Fibroblast of skin of back (primary cell): ENCODE data around the gene FMNL3.
A peak's percentile ranks its signal among the peaks of the same experiment; 100 is the strongest.

Source experiments
- DNase-seq: peaks from one replicate; pipeline ENCODE4 v3.0.0-alpha.2; 2013

The FMNL3 gene

DNA sequence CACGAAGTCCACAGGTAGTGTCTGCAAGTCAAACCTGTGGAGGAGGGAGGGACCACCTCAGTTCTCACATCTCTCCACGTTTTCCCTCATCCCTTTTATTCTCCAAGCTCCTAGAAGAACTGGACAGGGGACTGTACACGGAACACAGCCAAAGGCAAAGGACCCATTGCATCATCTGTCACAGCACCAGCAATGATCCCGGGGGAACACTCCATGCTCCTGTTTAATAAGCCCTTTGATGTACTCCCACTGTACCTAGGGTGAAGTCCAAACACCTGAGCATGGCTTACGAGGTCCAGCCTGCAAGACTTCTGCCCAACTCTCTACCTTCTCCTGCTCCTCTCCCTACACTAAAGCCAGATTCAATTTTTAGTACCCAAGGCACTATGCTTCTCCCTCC, 57.3 kb downstream of the FMNL3 start:
- DNase-seq: no peak

DNA sequence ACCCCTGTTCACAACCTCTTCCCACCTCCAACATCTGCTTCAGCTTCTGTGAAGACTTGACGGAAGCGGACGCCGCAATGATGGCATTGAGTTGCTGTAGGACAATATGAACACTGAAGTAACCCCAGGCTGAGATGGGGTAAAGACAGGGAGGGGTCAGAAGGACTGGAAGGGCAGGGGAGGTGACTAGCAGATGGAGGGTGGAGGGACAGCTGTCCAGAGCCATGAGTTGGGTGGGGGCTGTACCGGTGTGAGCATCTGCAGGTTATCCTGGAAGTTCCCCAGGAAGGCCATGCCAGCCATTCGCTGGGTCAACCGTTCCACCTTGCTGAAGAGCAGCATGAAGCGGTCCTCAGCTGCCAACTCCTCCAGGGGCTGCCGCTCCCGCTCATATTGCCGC, 57.8 kb downstream of the FMNL3 start:
- DNase-seq: no peak

DNA sequence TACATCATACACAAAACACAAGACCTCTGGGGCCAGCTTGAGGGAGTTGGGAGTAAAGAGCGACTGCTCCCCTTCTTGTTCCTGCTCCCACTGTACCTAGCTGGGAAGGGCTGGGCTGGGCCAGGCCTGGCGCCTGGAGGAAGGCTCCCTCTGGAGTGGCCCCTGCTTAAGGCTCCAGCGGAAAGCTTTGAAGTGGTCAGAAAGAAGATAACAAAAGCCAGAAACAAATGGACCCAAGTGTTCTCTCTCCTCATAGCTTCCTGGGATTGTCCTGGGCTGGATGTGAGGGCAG, 58.5 kb downstream of the FMNL3 start:
- no peak for DNase-seq

DNA sequence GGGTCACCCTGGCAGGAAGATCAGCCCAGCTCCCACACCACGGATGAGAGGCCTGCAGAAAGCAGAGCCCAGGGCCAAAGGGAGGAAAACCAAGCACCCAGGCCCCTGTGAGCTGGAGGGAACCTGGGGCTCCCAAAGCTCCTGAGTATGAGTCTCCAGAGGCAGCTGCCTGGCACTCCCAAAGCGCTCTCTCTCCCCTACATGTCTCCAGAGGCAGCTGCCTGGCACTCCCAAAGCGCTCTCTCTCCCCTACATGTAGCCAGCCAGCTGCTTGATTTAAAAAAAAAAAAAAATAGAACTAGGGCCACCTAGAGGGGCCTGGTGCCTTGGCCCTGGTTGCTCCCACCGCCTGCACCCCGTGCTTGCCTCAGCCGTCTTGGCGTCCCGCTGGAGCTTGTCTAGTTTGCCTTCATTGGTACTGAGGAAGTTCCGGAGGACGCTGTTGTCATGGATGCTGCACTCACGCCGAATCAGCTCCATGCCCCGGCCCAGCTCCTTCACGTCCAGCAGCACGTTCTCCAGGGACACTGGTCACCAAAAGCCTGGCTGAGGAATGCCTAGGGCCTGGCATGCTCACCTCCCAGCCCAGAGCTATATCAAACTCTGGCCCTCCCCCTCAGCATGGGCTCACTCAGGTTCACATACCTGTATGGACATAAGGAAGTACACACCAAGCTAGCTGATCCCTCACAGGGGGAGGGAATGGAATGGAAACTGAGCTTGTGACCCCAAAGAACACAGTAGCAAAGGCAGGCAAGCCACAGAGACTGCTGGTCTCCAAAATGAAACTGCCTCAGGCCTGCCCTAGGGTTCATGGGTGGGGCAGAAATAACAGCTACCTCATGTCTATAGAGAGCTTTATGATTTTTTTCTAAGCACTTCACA, 59.1 kb downstream of the FMNL3 start:
- no peak for DNase-seq

DNA sequence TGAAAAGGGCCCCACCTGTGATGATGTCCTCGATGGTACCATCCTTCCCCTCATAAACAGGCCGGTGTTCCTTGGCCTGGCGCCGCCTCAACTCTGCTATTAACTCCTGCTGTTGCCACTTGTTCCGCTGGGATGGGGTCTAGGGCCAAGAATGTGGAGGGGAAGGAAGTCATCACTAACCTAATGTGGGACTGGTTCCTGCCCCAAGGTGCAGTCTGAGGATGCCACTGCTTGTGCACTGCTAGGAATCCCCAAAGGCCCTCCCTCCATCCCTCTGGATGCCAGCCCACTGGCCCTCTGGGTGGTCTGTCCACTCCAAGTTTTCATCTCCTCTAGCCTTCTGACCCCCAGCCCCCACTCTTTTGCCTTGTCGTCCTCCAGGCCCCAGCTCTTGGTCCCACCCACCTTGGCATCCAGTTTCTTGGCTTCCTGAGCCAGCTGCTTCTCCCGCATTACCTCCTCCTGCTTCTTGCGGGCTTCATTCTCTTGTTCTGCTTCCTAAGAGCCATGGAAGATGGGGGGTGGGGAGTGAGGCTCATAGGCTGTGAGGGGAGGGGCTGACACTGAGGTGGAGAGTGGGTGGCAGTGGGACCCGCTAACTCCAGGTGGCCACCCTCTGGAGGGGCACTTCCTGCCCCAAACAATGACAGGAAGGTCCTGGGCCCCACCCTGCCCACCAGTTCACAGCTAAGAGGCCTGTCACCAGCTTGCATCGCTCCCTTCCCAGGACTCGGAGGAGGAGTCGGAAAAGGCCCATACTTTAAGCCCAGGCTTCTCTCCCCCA, 60.1 kb downstream of the FMNL3 start:
- no peak for DNase-seq

DNA sequence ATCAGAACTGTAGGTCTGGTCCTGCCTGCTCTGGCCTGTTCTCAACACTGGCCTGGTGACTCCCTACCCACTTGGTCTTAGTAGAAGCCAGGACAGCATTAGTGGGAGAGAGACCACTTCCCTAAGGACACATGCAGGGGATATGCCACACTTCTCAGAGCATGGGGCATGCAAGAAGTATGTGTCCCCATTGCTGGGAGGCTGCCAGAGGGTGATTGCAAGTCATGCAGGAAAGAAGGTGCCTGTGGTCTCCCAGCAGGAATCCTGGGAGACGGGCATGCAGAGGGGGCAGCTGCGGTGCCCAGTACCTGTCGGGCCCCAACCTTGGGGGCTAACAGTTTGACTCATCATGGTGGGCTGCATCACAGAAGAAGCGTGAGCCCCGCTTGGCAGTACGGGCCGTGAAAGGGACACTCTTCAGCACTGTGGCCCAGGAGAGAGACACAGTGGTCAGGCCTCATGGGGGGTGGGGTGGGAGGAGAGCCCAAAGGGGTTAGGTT, 60.8 kb downstream of the FMNL3 start:
- DNase-seq: no peak

DNA sequence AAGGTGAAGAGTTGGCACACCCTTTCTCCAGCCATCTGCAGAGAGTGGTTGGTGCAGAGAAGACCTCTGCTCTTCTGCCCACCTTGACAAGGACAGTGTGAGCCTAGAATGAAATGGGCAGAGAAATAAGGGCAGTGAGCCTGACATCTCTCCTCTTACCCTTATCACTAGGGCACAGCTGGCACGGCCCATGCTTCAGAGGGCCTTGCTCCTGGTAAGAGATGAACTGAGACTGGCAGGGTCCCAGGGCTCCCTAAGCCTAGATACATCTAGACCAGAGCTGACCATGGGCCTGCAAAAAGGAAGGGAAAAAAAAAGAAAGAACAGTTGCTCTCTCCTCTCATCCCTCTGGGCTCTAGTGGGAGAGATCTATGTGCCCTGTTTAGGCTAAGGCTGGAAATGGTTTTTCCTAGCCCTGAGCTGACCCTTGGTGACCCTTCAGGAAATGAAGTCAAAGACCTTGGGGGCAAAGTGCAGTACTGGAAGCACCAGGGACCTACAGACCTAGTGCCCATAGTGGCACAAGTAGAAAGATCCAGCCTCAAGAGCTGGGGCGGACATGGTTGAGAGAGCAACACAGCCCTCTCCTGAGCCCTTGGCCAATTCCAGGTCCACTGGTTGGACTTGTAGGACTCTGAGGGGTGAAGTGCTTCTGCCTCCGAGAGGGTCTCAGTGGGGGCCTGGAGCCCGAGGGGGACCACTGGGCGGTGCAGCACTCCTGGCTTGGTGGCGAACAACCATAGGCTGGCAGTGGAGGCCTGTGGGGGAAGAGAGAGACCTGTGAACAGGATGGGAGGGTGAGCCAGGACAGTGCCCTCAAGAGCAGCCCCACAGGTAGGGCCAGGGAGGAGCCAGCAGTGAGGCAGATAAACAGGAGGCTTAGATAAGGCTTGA, 61.8 kb downstream of the FMNL3 start:
- no peak for DNase-seq

DNA sequence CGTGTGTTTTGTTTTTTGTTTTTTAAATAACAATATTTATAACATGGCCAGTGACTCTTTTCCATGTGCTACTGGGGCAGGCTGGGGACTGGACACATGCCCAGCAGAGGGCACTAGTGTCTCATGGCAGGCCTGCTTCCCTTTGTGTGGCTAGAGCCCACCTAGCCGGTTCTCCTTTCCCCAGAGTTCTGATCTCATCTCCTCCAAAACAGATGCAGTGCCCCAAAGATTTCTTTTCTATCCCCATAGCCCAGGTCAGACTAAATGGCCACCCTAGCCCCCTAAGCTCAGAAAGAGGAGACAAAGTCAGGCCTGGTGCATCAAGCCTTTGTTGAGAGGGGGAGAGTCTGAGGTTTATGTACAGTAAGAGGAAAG, 62.6 kb downstream of the FMNL3 start:
- peak; percentile 69 for DNase-seq

DNA sequence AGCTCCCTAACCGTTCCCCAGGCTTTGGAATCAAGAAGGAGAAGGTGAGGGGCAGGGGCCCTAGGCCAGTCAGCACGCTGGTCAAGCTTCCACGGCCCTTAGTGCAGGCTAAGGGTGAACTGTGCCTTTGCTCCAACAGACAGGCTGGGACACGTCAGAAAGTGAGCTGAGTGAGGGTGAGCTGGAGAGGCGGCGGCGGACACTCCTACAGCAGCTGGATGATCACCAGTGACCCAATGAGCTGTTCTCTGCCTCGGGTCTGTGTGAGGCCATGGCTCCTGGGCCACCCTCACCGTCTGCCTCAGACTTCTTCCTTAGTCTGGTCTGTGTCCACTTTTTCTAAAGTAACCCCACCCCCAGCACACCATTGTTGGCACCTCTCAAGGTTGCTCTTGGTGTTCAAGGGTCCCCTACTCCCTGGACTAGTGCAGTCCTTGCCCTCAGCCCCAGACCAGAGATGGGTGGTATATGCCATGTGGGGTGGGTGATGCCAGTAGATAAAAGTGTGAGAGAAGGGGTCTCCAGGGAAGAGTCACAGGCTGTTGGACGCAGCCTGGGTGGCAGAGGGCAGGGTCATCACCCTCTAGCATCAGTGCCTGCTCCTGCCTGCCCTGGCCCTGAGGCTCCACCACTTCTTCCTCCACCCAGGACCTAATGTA, 63.1 kb downstream of the FMNL3 start:
- DNase-seq: no peak

DNA sequence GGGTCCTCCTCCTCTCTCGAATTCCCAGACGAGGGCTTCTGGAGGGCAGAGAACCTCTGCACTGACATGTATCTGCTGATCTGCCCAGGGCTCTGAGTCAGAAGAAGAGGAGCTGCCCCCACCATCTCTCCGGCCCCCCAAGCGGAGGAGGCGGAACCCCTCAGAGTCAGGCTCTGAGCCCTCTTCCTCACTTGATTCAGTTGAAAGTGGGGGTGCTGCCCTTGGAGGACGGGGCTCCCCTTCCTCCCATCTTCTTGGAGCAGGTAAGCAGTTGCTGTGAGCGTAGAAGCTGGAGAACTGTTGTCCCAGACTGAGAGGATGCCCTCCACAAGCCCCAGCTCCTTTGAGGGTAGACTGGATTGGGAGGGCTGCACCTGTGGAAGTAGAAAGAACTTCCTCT, 64.1 kb downstream of the FMNL3 start:
- DNase-seq: no peak

DNA sequence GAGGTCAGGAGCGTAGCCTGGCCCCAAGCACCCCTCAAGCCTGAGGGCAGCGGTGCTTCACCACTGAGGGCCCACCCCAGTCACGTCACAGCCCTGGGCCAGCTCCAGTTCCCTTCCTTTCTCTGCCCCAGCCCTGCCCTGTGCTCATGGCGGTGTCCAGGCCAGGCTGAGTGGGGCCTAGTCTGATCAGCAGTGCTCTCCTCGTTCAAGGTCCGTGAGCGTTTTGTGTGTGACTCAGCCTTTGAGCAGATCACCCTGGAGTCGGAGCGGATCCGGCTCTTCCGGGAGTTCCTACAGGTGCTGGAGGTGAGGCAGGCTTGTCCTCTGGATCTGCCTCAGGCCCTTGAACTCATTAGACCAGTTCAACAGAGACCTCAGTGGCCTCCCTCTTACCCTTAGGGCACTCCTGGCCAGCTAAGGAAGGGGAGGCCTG, 64.8 kb downstream of the FMNL3 start:
- no peak for DNase-seq

DNA sequence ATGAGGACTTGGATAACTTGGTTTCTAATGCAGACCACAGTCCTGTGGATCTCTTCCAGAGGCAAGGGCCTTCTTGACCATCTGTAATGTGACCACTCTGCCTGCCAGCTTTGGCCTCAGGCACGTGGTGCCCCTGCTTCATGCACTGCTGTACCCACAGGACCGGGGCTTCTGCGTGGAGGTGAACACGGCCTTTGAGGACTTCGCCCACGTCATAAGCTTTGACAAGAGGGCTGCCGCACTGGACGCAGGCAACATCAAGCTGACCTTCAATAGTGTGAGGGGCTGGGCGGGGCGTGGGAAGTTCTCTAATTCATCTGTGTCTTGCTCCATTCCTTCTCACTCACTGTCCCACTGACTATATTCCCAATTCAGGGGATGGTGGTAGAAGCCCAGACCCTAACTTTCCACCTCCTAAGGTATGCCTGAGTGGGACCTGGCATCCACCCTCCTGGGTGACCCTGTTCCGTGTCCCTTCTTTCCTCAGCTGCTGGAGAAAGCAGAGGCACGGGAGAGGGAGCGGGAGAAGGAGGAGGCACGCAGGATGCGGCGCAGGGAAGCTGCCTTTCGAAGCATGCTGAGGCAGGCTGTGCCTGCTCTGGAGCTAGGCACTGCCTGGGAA, 65.3 kb downstream of the FMNL3 start:
- no peak for DNase-seq

DNA sequence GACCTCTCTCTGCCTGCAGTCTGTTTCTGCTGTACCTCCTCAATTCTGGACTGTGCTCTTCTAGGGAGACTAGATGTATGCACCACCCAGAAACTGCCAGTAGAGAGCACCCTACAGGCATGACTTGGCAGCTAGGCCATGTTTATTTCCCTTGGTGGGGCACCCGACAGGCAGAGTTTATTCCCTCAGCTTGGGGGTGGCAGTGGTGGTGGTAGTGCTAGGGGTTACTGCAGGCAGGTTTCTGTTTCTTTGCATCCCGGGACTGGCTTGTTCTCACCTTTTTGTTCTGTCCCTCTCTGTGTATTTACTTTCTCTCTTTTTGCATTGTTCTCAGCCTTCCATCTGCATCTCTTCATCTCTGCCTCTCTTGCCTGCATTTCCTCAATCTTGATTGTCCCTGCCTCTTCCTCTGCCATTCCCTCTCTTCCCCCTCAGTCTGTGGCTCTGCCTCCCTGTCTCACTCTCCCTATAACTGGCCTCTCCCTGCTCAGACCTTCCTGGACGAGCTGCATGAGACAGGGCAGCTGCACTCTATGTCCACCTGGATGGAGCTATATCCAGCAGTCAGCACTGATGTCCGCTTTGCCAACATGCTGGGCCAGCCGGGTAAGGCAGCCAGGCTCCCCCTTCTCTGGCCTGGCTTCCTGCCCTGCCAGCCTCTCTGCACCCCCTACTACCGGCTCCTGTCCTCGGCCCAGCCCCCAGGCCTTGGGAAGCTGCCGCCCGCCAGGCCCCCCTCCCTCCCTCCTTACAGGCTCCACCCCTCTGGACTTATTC, 70.0 kb downstream of the FMNL3 start:
- peak; percentile 69 for DNase-seq

DNA sequence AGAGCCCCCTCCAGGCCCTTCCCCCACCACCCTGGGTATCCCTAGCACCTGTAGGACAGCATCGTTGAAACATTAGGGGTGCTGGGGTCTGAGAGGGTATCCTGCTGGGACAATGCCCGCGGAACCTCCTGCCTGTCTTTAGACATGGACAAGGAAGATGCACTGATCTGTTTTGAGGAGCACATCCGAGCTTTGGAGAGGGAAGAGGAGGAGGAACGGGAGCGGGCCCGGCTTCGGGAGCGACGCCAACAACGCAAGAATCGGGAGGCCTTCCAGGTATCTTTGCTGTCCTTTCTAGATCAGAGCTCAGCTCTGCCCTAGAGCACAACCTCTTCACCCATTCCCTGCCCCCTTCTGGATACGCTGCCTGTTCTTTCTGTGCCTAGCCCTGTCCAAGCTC, 70.6 kb downstream of the FMNL3 start:
- DNase-seq: no peak

DNA sequence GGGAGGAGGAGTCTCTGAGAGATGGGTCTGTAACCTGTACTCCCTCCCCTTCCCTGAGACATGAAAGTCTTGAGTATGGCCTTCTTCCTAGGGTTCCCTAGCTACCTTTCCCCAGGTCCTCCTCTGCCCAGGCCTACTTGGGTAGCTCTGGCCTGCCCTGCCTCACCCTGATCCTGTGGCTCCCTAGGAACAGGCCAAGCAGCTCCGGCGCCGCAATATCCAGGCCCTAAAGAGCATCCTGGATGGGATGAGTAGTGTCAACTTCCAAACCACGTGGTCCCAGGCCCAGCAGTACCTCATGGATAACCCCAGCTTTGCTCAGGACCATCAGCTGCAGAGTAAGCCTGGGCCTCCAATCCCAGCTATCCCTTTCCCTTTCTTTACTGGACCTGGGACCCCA, 71.5 kb downstream of the FMNL3 start:
- DNase-seq: no peak

DNA sequence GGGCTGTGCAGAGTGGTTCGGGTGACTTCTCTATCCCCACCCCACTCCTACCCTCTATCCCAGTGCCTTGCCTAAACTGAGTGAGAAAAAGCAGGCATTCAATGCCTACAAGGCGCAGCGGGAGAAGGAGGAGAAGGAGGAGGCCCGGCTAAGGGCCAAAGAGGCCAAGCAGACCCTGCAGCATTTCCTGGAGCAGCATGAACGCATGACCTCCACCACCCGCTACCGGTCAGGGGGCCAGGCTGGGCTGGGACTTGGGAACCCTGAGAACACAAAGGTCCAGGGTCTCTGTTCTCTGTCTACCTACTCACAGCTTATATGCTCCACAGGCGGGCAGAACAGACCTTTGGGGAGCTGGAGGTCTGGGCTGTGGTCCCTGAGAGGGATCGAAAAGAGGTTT, 72.2 kb downstream of the FMNL3 start:
- no peak for DNase-seq

DNA sequence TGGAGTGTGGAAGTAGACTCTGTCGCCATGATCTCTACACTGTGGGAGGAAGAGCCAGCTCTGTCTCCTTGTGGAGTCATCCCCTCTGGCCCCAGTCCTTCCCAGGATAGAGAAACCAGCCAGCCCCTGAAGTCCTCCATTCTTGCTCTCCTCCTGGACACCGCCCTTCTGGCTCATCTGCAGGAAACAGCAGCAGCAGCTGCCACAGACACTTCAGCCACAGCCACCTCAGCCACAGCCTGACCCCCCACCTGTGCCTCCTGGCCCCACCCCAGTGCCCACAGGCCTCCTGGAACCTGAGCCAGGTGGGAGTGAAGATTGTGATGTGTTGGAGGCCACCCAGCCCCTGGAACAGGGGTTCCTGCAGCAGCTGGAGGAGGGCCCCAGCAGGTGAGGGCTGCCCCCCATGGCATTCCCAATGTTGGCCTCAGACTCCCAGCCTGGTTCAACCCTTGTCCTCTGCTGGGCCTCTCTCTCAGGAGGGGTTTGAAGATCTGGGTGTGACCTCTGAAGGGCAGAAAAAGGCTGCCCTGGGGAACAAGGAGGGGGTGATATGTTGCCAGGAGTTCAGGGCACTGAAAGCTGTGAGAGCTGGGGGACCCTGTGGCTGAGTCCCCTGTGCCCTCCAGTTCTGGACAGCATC, 73.4 kb downstream of the FMNL3 start:
- no peak for DNase-seq

DNA sequence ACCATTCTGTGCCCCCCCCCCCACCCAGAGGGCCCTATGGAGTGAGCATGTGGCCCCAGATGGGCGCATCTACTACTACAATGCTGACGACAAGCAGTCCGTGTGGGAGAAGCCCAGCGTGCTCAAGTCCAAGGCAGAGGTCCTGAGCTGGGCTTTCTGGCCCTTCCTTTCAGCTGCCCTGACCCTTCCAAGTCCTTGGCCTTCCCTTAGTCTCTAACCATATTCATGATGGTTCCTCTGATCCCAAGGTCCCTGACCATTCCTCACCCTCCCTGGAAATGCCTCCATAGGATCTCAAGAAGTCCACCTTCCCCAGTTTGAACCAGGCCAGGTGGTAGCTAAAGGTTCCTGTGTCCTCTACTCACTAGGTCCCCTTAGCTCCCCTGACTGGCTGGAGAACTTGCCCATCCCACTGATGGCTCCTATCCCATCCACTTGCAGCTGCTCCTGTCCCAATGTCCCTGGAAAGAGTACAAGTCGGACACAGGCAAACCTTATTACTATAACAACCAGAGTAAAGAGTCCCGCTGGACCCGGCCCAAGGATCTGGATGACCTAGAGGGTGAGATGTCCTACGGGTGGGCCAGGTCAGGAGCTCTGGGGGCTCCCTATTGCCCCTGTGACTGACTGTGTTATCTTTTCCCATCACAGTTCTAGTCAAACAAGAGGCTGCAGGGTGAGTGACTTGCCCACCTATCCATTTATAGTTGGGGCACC, 74.1 kb downstream of the FMNL3 start:
- no peak for DNase-seq

DNA sequence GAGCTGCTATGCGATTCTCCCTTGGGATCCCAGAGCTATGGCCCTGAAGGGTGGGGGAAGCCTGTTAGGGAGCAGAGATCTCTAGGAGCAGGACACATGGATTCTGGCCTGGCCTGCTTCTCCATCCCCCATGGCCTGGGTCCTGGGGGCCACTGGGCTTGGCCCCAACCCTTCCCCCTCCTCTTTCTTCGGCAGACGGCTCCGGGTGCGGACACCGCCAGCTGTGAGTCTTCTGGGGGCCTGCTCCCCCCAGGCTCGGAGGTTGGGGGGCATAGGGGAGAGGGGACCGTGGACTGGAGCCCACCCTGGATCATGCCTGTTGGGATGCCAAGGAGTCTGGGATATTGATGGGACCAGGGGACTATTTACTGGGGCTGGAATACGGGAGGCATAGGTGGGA, 74.8 kb downstream of the FMNL3 start:
- DNase-seq: peak; percentile 27

DNA sequence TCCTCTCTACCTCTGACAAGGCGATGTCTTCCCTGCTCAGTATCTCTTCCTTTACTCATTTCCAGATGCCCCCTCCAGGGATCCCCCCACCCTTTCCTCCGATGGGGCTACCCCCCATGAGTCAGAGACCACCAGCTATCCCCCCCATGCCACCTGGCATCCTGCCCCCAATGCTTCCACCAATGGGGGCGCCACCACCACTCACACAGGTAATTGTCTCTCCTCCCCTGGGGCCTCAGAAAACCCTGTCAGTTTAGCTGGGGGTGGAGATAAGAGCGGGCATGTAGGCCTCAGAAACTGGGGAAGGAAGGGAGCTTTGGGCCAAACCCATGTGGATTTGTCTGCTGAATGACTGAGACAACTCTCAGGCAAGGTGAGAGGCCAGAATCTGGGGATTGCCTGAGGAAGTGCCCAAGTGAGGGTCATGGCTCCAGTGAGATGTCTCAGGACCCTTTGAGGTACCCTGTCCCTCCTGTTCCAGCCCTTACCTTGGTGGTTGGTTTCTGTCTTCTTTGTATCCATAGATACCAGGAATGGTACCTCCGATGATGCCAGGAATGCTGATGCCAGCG, 75.8 kb downstream of the FMNL3 start:
- DNase-seq: no peak
